PC-3 (cell line): ENCODE measurements around the gene MAP2K5.

Experiments used
- EZH2phosphoT487 ChIP-seq: fragments of 300-600 bp; sonication (generic); IDR thresholded peaks from 2 replicates; pipeline ENCODE4 v1.6.1; 2018; ENCODE audit warnings: mild to moderate bottlenecking, antibody characterized with exemption, low read length, borderline replicate concordance
- TF ChIP-seq, protein P1 (sequence below): fragments of 300-600 bp; sonication (generic); conservative IDR thresholded peaks from 2 replicates; pipeline ENCODE4 v1.5.1; 2017; ENCODE audit warnings: antibody characterized with exemption, low read depth, mild to moderate bottlenecking, low read length

DNA sequence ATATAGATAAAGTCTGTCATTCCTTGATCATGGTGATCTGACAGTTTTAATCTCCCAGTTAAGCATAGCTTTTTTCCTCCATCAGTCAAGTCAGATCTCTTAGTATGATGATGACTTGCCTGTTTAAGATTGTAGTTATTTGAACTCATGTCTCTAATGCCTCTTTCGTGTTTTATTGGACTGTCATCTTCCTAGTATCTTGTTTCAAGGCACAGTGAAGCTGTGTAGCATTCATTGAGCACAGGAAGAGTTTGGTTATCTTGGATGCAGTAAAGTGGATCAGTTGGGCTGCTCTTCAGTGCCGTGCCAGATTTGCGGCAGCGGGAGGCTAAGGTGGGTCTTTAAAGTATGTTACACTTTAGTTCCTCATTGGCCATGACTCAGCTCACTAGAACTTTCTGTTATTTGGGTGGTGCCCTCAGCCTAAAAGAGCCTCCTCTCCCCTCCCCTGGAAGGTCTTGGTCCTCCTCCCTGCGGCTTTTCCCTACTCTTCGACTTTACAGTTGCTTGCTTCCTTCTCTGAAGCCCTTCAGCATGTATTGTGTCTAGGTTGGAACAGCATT lies 237.1 kb downstream of the MAP2K5 start:
- TF ChIP-seq, protein P1, sequence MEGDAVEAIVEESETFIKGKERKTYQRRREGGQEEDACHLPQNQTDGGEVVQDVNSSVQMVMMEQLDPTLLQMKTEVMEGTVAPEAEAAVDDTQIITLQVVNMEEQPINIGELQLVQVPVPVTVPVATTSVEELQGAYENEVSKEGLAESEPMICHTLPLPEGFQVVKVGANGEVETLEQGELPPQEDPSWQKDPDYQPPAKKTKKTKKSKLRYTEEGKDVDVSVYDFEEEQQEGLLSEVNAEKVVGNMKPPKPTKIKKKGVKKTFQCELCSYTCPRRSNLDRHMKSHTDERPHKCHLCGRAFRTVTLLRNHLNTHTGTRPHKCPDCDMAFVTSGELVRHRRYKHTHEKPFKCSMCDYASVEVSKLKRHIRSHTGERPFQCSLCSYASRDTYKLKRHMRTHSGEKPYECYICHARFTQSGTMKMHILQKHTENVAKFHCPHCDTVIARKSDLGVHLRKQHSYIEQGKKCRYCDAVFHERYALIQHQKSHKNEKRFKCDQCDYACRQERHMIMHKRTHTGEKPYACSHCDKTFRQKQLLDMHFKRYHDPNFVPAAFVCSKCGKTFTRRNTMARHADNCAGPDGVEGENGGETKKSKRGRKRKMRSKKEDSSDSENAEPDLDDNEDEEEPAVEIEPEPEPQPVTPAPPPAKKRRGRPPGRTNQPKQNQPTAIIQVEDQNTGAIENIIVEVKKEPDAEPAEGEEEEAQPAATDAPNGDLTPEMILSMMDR: no peak
- no peak for TF ChIP-seq EZH2phosphoT487
